ENCODE results near the gene SNX13.
A peak's percentile ranks its signal among the peaks of the same experiment; 100 is the strongest.

Gene SNX13, protein sequence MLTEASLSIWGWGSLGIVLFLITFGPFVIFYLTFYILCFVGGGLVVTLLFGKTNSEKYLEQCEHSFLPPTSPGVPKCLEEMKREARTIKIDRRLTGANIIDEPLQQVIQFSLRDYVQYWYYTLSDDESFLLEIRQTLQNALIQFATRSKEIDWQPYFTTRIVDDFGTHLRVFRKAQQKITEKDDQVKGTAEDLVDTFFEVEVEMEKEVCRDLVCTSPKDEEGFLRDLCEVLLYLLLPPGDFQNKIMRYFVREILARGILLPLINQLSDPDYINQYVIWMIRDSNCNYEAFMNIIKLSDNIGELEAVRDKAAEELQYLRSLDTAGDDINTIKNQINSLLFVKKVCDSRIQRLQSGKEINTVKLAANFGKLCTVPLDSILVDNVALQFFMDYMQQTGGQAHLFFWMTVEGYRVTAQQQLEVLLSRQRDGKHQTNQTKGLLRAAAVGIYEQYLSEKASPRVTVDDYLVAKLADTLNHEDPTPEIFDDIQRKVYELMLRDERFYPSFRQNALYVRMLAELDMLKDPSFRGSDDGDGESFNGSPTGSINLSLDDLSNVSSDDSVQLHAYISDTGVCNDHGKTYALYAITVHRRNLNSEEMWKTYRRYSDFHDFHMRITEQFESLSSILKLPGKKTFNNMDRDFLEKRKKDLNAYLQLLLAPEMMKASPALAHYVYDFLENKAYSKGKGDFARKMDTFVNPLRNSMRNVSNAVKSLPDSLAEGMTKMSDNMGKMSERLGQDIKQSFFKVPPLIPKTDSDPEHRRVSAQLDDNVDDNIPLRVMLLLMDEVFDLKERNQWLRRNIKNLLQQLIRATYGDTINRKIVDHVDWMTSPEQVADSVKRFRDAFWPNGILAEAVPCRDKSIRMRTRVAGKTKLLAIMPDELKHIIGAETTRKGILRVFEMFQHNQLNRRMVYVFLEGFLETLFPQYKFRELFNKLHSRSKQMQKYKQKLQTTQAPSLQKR

DNA sequence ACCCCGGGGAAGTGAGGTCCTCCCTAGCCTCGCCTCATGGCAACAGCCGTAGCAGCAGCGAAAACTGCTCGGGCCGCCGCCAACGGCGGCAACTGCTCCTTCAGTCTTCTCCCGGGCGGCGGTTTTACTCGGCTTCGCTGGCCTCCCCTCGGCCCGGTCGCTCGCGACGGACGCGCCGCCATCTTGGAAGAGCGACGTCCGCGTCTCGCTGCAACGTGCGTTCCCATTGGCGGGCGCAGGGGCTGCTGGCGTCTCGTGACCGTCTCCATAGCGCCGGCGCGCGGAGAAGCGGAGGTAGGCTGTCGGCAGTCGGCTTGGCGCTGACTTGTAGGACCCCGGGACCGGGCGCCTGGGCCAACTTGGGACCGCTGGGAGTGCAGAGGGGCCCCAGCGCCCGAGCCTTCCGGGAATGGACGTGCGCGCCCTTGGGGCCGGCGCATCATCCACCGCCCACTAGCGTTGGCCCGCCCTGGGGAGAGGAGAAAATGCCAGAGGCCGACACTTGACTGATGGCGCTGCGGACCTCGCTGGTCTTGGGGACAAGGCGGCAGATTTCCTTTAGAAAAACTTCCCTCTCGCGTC, at the start of gene SNX13:
SNX13 (minus strand) TSS at position 193 of the 582 bp plus-strand sequence. CDS start 199 bp downstream, outside the sequence.
- DNase-seq = peak; percentile 81

DNA sequence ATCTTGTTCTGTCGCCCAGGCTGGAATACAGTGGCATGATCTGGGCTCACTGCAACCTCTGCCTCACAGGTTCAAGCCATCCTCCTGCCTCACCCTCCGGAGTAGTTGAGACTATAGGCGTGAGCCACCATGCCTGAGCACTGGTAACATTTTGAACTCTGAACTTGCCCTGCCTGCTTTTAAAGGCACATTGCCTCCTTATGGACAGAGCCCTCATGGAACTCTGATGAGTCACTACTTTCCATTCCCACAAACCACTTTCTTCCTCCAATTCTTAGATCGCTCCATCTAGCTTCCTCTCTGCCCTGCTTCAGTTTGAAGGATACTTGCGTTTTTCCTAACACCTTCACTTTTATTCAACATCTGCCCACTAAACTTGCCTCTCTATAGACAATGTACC, 49.3 kb upstream of the SNX13 start:
- DNase-seq = no peak

DNA sequence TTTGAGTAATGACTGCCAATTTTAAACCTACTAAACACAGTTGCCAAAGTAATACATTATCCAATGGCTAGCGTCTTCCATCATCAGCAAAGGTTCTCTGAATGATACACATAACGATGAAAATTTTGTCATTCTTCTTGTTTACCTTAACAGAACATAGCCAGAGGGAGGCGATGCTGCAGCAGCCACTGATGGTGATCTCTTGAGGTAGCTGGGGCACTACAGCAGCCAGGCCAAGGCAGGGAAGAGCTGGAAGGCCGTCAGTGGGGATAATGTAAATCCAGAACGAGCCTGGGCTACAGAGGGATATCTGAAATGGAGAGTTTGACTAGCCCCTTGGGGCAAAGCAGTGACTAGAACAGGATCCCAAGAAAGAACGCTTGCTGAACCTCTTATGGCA, 48.6 kb upstream of the SNX13 start:
- no peak for DNase-seq

DNA sequence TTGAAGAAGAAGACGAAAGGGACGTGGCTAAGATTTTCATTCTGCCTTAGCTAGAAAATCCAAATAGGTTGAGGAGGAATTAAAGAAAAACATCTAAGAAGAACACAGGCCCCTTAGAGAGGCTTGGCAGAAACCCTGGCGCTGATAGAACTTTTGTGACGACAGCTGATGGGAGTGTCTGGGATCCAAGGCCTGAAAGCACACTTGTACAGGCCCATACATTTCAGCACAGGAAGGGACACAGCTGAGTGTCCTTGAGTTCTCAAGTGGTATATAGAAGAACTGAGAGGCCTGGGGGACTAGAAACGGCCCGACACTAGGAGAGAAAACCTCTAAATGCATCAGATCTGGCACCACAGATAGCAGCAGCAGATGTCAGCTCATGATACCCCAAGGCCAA, 47.8 kb upstream of the SNX13 start:
- no peak for DNase-seq

DNA sequence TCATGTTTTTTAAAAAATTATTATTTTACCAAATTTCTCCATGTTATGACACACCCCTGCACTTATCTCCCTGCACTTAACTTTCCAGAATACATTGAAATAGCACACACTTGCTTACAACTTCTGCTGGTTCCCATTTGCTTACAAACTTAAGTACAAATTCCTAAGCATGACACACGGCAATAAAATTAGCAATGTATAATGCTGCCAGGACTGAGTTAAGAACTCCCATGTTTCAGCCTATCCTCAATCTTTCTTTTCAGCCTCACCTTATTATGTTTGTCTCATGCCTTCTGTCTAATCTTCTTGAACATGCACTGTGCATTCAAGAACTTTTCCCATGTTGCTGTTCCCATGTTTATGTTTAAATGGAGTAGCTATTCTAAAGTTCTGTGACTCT, 46.6 kb upstream of the SNX13 start:
- no peak for DNase-seq

DNA sequence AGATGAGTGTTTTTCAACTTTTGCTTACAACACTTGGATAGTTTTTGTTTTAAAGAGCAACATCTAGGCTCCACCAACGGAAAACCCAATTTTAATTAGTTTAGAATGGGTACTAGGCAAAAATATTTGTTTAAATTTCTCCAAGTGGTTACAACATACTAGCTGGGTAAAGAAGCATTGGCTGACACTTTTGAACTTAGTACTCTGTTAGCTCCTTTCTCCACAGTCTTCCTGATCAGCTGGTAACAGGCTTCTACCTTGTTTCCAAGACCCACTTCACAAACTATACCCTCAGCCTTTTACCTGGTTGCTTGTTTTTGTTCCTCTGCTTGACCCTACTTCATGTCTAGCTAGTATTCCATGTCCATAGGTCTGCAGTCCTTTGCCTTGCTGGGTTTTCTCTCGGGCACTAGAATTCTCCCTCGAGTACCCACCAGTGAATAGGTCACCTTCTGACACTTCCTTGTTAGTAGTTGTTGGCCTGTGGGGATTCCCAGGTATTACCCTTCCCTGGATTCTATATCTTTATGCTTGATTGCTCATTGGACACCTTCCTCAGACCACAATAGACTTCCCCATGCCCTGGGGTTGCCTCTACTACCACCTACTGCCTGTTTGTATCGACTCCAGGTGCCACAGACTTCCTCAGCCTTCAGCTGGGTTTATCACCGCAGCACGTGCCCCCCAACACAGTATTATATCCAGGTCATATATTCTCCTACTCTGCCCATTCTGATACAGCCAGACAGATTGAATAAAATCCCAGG, 45.4 kb upstream of the SNX13 start:
- DNase-seq = no peak

DNA sequence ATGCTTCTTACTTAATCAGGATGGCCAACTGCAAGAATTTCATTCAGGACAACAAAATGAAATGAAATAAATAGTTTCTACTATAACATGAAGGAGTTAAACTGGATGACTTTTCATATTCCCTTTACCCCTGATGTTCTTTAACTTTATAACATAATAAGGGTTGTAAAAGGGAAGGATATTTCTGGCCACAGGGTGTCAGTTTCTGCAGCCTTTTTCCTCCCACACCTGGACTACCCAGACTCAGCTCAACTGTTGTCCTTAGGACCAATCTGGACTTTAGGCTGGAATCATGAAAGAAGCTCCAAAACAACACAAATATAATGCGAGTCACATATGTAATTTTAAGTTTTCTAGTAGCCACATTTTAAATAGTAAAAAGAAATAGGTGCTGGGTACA, 44.0 kb upstream of the SNX13 start:
- DNase-seq = no peak

DNA sequence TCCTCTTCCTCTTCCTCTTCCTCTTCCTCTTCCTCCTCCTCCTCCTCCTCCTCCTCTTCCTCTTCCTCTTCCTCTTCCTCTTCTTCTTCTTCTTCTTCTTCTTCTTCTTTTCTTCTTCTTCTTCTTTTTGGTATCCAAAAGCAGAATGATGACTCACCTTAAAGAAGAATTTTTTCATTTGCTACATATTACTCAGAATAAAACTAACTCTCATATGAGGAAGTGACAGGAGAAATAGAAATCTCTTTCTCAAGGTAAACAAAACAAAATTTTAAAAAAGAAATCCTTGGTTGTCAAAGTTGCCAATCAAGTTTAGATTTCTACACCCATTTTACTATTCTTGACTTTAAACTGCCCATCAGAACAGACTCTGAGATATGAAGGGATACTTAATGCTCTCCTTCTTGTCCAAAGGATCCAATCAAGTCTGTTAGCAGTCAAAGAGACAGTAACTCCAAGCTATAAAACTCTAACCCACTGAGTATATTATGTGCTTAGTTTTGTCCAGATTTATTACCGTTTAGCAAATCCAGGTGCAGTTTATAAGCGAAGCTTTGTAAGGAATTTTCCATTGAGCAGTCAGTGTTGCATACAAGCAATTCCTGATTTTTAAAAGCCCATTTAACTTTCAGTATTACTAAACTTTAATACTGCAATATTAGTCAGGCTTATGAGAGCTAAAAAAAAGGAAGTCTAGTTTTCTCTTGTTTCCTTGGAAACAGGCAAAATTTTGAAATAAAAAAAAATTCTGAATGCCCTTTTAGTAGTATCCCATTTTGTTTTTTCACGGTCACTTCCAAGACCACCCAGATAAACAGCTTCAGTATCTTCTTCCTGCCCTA, 43.1 kb upstream of the SNX13 start:
- DNase-seq = no peak

DNA sequence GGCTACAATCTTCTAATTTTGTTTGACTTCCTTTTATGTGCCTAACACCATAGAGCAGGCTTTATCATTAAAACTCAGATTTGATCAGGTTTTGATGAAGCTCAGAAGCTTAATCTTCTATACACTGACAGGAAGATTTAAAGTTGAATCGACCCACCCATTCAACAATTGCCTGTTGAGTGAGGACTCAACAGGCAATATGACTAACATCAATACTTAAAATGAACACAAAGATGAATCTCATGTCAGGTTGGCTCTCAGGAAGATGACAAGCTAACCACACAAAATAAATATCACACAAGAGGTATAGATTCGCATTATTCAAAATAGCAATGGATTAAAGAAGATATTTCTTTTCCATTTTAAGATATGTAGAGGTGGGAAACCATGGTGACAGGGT, 36.7 kb upstream of the SNX13 start:
- DNase-seq = no peak

DNA sequence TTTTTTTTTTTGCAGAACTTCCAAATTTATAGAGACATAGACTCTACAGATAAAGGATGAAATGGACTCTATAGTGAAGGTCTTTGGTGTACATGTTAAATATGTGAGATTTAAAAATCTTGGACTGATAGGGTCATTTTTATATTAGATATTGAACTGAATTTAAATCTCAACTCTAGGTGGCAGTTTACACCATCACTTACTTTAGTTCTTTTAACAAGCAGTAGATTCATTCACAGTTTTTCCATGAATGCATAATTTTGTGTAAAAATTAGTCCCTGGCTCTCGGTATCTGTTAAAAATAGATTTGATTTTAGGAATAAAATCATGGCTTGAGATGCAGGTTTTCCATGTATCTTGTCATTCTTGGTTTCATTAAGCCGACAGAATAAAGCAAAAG, 31.1 kb upstream of the SNX13 start:
- DNase-seq = no peak

DNA sequence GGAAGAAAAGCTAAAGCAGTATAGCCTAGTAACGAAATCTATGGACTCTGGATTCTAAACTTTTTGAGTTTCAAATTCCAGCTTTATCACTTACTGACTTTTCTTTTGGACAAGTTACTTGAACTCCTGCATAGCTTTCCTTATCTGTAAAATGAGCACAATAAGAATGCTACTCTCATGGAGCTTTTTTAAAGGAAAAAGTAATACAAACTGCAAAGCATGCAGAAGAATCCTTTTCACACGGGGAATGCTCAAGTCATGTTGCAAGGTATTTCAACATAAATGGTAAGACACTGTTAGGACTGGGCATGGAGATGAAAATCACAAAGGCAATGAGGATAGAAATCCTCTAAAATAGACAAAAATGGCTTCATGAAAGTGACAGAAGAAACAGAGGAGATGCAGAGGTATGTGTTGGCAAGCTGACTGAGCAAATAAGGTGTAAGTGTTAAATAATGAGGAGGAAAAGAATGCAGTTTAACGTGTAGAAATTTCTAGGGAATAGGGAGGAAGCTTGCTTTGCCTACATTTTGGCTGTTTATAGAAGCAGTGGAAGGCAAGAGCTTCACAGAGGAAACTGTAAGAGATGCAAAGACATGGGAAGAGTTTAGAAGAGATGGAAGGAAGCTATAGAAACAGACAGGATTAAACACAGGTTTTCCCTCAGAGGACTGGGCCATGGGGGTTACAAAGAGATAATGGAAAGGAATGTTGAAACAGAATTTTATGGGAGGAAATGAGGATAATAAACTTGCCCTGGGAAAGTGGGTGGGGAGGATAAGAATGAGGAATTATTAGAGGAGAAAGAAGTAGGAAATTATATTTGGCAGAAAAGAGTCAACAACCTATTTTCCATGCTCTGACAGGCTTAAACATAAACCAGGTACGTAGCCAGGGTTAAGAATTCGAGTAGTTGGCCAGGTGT, 28.8 kb upstream of the SNX13 start:
- no peak for DNase-seq

DNA sequence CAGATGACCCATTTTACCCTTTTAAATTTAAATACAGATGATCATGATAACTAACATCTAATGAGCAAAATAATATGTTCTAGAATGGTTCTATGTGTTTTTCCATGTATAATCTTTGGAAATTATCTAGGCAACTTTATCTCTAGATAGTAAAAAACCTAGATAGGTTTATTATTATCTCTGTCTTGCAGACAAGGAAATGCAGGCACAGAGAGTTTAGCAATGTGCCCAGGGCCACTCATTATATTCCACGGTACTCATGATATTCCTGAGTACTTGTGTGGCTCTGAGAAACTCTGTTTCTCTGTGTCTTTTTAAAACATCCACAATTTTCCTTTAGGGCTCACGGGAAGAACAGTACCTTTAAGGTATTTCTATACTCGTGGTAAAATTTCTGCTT, 26.4 kb upstream of the SNX13 start:
- DNase-seq = no peak

DNA sequence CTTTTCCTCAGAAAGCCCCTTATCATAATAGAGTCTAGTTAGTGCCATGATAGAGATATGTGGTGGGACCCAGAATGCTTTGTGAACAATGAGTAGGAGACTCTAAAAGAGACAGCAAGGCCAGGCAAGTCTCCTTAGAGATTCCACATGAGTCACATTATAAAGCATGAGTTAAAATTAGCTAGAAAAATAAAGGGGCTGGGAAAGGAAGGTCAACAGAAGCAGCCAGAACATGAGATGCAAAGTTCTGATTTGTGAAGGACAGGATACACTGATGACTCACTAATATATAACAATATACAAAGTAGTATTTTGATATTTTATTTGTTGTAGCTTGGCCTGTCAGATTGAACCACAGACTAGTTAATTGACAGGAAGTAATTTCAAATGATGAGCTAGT, 25.3 kb upstream of the SNX13 start:
- peak; percentile 20 for DNase-seq

DNA sequence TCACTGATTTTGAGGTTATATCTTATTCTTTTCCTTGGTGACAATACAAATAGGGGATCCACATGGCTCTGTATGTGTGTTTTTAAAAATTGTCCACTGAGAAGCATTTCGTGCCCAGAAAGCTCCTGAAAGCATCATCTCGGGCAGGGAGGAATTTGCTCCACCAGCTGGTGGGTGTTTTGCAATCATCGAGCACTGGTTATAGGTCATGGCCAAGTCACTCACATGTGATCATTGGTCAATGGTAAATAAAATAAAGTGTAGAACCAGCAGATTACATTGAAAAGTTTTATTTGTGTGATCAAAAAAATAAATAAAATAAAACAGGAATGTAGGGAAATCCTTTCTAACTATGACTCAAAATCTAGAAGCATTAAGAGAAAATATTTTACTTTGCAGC, 23.0 kb upstream of the SNX13 start:
- DNase-seq = no peak

DNA sequence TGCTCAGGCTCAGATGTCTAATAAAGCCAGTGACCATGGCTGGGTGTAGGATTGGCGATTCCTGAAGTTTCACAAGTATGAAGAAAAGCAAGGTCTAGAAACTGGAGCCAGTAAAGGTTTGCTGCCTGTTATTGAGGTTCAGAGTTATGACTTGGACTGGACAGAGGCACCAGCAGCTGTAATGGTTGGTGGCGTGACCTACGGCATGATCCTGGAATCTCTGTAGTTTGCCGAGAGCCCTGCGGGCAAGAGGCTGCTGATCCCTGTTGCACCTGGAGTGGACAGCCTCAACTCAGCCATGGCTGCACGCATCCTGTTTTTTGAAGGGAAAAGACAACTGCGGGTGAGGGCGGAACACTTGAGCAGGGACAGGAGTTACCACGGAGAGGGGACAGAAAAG, 22.4 kb upstream of the SNX13 start:
- no peak for DNase-seq

DNA sequence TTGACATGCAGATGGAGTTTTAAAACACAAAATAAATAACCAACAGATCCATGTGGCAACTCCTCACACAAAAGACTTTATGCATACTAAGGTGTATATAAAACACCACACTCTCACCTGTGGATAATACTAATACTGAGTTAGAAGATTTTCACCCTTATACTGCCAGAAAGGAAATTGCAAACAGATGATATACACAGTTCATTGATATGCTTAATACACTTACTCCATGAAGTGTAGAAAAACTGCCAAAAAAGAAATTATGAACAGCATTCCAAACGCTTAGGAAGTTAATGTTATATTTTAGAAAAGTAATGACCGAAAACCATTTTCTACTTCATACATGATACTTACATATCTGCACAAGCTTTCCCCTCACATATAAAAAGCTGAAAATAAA, 17.6 kb upstream of the SNX13 start:
- no peak for DNase-seq

DNA sequence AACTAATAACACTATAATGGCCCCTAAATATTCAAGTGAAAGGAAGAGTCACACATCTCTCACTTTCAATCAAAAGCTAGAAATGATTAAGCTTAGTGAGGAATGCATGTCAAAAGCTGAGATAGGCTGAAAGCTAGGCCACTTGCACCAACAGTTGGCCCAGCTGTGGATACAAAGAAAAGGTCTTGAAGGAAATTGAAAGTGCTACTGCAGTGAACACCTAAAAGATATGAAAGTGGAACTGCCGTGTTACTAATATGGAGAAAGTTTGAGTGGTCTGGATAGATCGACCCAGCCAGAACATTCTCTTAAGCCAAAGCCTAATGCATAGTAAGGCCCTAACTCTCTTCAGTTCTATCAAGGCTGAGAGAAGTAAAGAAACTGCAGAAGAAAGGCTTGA, 12.1 kb upstream of the SNX13 start:
- no peak for DNase-seq

DNA sequence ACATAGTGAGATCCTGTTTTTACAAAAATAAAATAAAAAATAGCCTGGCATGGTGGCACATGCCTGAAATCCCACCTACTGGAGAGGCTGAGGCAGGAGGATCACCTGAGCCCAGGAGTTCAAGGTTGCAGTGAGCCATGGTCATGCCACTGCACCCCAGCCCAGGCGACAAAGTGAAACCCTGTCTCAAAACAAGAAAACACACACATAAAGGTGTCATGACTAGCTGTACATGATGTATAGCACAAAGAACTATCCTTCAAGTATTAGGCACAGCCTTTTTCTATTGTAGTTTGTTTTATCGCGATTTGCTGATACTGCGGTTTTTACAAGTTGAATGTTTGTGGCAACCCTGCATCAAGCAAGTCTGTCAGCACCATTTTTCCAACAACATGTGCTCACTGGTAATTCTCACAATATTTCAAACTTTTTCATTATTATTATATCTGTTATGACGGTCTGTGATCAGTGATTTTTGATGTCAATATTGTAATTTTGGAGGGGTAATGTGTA, 11.5 kb upstream of the SNX13 start:
- DNase-seq = no peak

DNA sequence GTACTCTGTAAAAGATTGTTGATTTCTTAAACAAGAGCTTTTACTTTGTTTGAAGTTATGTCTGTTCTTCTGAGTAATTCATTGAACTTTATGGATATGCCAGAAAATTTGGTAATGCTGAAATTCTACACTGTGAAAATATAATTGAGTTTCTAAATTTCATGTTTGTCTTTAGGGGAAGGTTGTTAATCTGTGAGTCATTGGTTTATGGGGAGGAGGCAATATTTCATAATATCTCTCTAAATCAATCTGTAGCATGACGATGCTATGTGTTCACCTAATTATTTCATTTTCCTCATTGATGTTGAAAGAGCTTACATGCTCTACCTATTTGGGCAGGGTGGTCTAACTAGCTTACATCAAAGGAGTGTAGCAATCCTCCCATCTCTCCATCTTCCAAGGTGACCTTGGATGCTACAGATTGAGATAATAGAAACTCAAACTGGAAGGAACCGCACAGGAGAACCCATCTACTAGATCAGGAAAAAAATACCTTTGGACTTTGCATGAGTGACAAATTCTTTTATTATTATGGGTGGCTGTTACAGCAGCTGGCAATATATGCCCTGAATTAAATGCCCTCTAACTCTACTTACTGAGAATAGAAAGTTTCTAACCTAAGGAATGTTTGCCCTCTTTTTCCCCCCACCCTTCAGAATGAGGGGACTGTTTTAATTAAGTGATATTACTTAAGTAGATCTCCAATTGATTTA, 8.4 kb upstream of the SNX13 start:
- DNase-seq = no peak

DNA sequence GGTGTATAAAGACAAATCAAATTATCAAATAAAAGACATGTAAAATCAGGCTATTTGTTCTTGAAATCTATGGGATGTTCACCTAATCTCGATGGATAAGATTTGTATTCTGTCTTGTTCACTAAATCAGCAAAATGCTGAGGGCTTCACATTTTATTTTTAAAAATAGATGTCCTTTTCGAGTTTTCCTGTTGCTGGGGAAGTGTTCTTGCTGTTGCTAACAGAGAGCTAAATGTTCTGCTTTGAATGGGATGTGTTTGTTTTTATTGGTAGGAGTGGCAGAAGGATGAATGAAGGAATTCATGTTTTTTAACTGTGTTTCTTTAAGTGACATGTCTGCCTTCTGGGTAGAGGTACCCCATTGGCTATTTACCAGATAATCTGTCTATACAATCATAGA, 7.3 kb upstream of the SNX13 start:
- no peak for DNase-seq

All from kidney glomerular epithelial cell (primary cell).